GM11168 (cell line): ENCODE measurements around the gene RAB14.

Experiments used
- in situ Hi-C: fragments of 300-500 bp; cut with MboI; formaldehyde crosslinking; loops from one replicate; pipeline ENCODE4 v1.12.0; 2022; ENCODE audit warnings: low sequenced_read_pairs; ENCODE audit not compliant: unreplicated experiment

Gene RAB14

DNA sequence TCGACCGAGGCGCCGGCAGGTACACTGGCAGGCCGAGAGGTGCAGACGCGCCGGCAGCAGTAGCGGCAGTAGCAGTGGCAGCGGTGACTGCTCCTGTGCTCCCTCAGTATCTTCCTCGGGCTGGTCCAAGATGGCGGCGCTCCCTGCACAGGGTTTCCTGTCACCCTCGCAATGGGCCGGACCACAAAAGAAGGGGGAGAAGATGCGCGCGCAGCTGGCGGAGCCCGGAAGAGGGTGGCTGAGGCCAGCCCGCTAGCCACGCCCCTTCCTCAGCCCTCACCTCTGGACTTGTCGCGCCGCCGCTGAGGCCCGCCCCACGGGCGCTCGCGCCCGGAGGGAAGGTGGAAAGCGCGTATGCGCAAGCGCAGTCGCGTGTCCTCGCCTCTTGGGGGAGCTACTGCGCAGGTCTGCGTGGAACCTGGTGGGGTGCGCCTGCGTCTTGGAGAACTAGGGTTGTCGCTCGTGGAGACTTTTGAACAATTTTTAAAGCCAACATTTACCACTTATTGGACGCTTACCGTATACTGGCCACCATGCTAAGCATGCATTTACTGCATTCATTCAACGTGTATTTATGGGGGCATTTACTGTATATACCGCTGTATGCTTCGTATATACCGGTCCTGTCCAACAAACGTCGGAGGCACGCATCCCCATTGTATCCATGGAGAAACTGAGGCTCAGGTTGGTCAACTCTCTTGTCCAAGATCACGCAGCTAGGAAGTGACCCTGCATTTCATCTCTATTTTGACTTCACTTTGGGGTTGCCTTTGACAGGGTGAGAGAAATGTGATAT is at the start of gene RAB14:
Gene RAB14 (minus strand): TSS at position 132 of the 796 bp plus-strand sequence. CDS start 8,457 bp downstream, outside the sequence.
- in situ Hi-C loops: no loop called here

- in situ Hi-C loops: no loop called here
Observed at GRCh38 chr9:121249563-121249962, 47.9 kb upstream of the RAB14 start.

DNA sequence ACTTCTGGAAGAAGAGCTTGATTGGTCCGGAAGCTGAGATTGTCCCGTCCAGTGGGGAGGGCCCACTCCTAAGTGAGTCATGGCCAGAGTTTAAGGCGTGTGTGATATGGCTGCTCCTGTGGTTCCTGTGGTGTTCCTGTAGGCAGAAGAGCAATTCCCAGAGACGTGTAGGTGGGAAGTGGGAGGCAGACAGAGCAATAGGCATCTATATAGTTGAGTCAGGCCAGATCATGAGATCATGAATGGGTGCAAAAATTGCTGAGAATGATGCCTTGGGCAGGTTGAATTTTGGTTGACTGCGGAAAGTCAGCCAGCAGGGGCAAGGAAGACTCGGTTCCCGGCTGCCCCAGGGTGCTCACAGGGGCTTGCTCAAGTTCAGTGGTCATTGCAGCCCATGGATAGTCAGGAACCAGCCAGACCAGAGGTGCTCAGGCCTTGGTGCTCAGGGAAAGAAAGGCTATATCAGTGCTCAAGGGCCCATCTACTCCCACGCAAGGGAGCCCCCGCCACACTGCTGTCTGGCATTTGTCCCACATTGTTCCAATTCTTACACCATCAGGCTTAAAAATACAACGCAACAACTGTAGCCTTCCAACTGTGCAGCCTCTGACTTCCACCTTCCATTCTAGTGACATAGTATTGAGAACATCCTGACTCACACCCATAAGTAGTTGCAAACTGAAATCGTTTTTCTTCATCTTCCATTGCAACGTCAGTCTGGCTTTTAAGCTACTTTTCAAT is 45.3 kb upstream of the RAB14 start:
- in situ Hi-C loops: no loop called here

DNA sequence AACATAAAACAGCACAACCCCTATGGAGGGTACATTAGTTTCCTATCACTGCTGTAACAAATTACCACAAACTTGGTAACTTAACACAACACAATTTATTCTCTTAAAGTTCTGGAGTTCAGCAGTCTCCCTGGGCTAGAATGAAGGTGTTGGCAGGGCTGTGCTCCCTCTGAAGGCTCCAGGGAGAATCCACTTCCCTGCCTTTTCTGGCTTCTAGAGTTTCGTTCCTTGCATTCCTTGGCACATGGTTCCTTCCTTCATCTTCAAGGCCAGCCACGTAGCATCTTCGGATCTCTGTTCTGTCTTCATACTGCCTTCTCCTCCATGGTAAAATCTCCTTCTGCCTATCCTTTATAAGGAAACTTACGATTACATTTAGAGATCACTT is 41.3 kb upstream of the RAB14 start:
- in situ Hi-C loops: no loop called here

GRCh38 chr9:121242219-121242958 is 40.7 kb upstream of the RAB14 start:
- in situ Hi-C loops: no loop called here

DNA sequence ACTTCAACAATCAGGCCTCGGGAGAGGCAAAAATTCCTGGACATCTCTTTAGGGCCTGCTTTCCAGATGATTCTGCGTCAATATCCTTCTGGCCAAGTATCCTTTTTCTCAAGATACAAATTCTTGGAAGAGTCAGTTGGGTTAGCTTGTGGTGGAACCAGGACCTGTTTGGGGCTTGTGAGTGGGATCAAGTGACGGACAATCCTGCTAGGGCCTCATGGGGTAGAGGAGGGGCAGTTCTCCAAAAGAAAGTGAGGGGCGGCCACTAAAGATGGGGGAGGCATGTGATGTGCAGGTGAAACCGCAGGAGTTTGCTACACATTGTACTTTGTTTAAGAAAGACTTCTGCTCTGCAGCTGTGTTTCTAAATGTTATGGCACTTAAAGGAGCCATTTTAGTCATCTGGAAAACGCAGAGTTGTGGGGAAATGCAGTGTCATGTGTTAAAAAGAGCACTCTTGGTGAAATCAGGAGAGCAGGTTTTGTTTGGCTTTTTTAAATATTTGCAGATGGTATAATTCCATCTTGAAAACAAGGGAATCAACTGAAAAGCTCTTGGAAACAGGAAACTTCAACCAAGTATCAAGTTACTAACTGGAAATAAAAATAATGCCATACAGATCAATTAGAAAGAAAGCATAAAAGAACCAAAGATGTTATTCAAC is 38.9 kb upstream of the RAB14 start:
- in situ Hi-C loops: no loop called here

GRCh38 chr9:121239851-121240250 is 38.2 kb upstream of the RAB14 start:
- in situ Hi-C loops: no loop called here

- in situ Hi-C loops: no loop called here
Observed at GRCh38 chr9:121239071-121239470, 37.4 kb upstream of the RAB14 start.

DNA sequence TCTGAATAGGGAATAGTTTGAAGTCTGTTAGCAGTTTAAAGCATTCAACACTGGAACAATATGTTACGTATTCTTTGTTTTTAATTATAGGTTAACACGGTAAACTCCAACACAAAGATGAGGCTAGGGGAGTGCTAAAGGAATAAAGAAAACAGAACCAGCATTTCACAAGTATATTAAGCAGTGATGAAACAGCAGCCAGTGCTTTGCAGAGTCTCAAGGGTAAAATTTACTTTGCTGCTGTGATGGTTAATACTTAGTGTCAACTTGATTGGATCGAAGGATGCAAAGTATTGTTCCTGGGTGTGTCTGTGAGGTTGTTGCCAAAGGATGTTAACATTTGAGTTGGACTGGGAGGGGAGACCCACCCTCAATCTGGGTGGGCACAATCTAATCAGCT is 36.2 kb upstream of the RAB14 start:
- in situ Hi-C loops: no loop called here

GRCh38 chr9:121235512-121235911 is 33.8 kb upstream of the RAB14 start:
- in situ Hi-C loops: no loop called here

- in situ Hi-C loops: no loop called here
Observed at GRCh38 chr9:121234832-121235161, 33.1 kb upstream of the RAB14 start.

DNA sequence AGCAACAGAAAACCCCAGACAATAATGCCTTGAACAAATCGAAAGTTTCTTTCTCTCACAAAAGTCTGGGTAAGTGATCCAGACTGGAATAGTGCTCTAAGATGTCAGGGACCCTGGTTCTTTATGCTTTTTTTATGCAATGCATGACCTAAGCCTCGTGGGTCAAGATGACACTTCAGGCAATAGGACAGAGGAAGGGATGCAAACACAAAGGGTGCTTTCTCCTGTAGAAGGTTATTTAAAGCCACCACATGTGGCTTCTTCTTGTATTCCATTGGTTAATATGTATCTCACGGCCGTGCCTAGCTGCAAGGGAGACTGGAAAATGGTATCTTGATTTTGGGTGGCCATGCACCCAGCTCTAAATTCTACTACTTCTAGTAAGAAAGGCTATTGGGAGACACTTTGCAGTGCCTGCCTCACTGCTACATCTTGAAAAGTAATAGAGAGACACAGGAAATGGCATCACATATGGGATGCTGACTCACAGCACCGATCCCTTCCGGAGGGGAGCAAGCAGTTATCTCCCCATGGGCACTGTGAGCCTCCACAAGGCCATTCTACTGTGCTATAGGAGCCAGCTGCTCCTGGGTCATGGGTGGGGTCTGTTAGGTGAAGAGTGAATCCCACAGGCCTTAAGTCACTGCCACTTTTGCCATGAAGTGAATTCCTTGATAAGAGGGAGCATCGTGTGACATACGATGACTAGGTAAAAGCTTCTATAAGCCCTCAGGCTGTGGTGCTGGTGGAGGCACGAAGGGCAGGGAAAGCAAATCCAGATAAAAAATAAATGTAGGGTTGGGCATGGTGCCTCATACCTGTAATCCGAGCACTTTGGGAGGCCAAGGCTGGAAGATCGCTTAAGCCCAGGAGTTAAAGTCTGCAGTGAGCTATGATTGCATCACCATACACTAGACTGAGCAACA is 32.5 kb upstream of the RAB14 start:
- in situ Hi-C loops: no loop called here

DNA sequence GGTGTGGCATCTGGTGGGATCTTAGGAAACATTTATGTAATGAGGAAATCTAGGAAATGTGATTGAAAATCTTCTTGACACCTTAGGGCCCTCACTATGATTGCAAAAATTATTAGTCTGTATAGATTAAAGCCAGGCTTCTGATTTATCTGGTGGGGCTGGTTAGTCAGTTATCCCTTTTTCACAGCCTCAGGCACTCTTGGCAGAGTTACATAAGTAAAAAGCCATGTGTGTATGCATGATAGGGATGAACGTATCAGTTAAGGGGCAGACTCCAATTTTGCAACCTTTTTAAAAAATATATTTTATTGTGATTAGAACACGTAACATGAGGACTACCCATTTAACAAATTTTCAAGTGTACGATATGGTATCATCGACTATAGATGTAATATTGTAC is 30.6 kb upstream of the RAB14 start:
- in situ Hi-C loops: no loop called here

DNA sequence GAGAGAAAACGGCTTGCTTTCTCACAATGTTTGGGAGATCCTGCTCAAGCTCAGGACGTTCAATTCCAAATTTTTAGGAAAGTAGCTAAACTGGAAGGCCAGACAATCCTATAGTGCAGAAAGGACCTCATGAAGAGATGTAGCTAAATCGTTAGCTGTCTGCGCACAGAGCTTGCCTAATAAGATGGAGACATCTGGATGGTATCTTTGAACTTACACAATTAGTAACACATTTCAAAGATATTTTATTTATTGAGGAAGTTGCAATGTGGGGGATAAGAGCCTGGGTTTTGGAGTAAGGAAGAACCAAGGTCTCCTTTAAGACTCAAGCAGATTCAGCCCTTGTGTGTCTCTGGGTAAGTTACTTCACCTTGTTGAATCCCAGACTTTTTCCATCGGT is 28.6 kb upstream of the RAB14 start:
- in situ Hi-C loops: no loop called here

DNA sequence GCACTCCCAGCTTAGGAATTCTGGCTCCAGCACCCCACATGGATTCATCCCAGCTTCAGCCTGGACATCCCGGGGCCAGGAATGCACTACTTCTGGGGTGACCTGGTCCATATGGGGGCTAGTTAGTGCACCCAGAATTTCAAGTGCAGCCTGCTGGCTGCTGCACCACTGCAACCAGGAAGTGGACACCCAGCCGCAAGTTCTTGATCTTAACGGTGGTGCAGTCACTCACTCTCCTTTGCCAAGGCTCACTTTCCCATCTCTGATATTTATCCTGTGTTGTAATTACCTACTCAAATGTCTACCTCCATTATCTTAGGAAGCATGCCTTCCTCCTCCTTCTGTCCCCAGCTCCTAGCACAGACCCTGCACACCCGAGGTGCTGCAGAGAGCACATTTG is 26.2 kb upstream of the RAB14 start:
- in situ Hi-C loops: no loop called here

GRCh38 chr9:121226175-121226574 is 24.5 kb upstream of the RAB14 start:
- in situ Hi-C loops: no loop called here

DNA sequence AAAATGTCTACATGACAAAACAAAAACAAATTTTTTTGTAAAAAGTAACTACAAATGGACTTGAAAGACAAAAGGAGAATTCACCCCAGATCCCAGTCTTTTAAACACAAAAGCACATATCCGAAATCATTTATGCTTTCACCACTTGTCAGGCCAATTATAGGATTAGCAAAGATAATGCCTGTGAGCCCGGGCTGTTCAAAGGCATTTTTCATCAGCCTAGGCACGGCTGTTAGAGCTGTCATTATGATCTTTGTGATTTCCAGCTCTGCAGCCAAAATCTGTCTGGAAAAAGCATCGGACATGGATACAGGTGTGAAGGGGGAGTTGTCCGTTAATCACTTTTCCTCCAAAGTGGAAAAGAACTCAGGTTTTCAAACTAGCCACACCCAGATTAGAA is 23.6 kb upstream of the RAB14 start:
- in situ Hi-C loops: no loop called here

DNA sequence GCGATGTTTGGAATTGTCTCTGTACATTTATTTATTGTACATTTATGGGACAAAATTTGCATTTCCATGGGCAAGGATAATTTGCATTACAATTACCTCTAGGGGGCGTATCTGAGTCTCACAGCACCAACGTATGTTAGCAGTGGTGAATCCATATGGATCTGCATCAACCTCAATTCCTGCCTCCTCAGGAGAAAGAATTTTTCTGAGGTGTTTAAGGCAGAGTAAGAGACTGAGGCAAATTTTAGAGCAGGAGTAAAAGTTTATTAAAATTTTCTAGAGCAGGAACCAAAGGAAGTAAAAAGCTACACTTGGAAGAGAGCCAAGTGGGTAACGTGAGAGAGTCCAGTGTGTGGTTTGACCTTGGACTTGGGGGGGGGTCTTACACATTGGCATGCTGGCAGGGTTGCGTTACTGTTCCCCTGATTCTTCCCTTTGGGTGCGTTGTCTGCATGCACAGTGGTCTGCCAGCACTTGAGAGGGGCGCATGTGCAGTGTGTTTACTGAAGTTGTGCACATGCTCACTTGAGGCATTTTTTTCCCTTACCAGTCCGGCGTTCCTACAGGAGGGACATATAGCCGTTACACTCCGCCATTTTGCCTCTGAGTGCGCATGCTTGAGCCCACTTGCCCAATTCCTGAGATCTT is 21.0 kb upstream of the RAB14 start:
- in situ Hi-C loops: no loop called here

GRCh38 chr9:121221664-121222055 is 20.0 kb upstream of the RAB14 start:
- in situ Hi-C loops: no loop called here
